ENCODE measurements around the gene GRID1.

The GRID1 gene

GRCh38 chr10:86311190-86311589, 55.4 kb downstream of the GRID1 start:
- TF ChIP-seq, protein P1, sequence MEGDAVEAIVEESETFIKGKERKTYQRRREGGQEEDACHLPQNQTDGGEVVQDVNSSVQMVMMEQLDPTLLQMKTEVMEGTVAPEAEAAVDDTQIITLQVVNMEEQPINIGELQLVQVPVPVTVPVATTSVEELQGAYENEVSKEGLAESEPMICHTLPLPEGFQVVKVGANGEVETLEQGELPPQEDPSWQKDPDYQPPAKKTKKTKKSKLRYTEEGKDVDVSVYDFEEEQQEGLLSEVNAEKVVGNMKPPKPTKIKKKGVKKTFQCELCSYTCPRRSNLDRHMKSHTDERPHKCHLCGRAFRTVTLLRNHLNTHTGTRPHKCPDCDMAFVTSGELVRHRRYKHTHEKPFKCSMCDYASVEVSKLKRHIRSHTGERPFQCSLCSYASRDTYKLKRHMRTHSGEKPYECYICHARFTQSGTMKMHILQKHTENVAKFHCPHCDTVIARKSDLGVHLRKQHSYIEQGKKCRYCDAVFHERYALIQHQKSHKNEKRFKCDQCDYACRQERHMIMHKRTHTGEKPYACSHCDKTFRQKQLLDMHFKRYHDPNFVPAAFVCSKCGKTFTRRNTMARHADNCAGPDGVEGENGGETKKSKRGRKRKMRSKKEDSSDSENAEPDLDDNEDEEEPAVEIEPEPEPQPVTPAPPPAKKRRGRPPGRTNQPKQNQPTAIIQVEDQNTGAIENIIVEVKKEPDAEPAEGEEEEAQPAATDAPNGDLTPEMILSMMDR (IDR thresholded peaks at IDR 0.05; ENCODE audit: low read depth, low read length) = no peak
- DNase-seq (ENCODE audit: low read depth in 2 of 2) = no peak
- no peak overlapping the region for H3K4me3 ChIP-seq (replicated peaks in 1 of 2; ENCODE audit: low read depth in 2 of 2, low read length in 2 of 2)

- DNase-seq (ENCODE audit: low read depth in 2 of 2) = no peak
- TF ChIP-seq, protein P1 (IDR thresholded peaks at IDR 0.05; ENCODE audit: low read depth, low read length) = no peak
- no peak overlapping the region for H3K4me3 ChIP-seq (replicated peaks in 1 of 2; ENCODE audit: low read depth in 2 of 2, low read length in 2 of 2)
Measured at GRCh38 chr10:86310702-86311101, 55.9 kb downstream of the GRID1 start.

GRCh38 chr10:86310291-86310690, 56.3 kb downstream of the GRID1 start:
- H3K4me3 ChIP-seq (replicated peaks in 1 of 2; ENCODE audit: low read depth in 2 of 2, low read length in 2 of 2) = no peak overlapping the region
- no peak for DNase-seq (ENCODE audit: low read depth in 2 of 2)
- TF ChIP-seq, protein P1 (IDR thresholded peaks at IDR 0.05; ENCODE audit: low read depth, low read length) = no peak

GRCh38 chr10:86308056-86308455, 58.5 kb downstream of the GRID1 start:
- no peak overlapping the region for H3K4me3 ChIP-seq (replicated peaks in 1 of 2; ENCODE audit: low read depth in 2 of 2, low read length in 2 of 2)
- TF ChIP-seq, protein P1 (IDR thresholded peaks at IDR 0.05; ENCODE audit: low read depth, low read length) = no peak
- no peak for DNase-seq (ENCODE audit: low read depth in 2 of 2)

GRCh38 chr10:86306628-86307278, 59.8 kb downstream of the GRID1 start:
- TF ChIP-seq, protein P1 (IDR thresholded peaks at IDR 0.05; ENCODE audit: low read depth, low read length) = no peak
- H3K4me3 ChIP-seq (replicated peaks in 1 of 2; ENCODE audit: low read depth in 2 of 2, low read length in 2 of 2) = no peak overlapping the region
- DNase-seq (ENCODE audit: low read depth in 2 of 2) = peak; percentile 12

GRCh38 chr10:86305521-86305920, 61.1 kb downstream of the GRID1 start:
- TF ChIP-seq, protein P1 (IDR thresholded peaks at IDR 0.05; ENCODE audit: low read depth, low read length) = no peak
- H3K4me3 ChIP-seq (replicated peaks in 1 of 2; ENCODE audit: low read depth in 2 of 2, low read length in 2 of 2) = no peak overlapping the region
- no peak for DNase-seq (ENCODE audit: low read depth in 2 of 2)

- DNase-seq (ENCODE audit: low read depth in 2 of 2) = no peak
- H3K4me3 ChIP-seq (replicated peaks in 1 of 2; ENCODE audit: low read depth in 2 of 2, low read length in 2 of 2) = no peak overlapping the region
- TF ChIP-seq, protein P1 (IDR thresholded peaks at IDR 0.05; ENCODE audit: low read depth, low read length) = no peak
Measured at GRCh38 chr10:86304436-86304835, 62.2 kb downstream of the GRID1 start.
